ENCODE data around the gene RAMACL.

RAMACL gene

DNA sequence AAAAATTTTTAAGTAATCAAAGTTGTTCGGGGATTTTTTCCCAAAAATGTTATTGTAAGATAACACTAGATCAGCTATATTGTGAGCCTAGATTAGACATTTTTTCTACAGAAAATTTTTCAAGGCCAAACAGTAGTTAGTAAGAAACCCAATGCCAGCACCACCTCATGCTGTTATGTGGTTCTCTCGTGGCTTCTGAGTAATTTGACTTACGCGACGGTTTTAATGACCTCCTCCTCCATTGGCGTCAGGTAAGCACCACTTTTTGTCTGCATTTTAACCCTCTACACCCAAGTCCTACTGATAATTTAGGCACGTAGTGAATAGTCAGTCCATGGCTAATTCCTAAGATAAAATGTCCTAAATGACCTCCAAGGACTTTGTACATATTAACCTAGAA is 30.9 kb upstream of the RAMACL start:
- DNase-seq: no peak

DNA sequence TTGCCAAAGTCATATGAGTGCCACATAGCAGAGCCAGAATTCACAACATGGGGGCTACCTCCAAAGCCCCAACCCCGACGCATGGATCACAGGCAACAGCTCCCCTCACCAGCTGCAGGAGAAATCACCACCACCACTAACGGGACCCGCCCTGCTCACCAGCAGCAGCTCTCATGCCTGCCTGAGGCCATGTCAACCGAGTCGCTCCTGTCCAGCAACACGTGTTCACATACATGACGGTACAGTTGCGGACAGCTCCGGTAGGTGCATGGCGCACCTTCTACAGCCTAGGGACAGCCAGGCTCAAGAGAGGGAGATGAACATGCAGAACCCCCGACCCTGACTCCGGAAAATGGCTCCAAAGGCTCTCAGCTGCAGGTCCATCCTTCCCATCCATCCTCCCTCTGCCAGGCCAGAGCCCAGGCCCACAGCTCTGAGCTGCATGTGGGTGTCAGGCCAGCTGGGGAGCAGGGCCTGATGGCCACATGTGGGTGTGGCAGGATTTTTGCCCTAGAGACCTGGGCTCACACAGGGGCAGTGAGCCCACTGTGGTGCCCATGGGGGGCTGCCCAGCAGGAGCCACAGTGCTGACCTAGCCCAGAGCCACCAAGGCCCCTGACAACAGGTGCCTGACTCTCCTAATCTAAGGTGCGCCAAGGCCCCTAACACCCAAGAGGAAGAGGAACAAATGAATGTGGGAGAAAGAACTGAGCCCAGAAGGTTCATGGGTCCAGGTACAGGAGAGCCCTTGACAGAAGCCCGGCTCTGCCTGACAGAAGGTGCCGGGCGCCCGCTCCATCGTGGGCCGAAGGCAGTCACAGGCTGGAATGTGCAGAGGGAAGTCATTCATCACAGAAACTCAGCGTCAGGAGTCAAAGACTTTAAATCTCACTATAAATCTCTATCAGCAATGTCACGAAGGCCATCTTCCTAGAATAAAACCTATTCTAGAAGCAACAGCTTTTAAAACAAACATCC is 30.1 kb upstream of the RAMACL start:
- no peak for DNase-seq

DNA sequence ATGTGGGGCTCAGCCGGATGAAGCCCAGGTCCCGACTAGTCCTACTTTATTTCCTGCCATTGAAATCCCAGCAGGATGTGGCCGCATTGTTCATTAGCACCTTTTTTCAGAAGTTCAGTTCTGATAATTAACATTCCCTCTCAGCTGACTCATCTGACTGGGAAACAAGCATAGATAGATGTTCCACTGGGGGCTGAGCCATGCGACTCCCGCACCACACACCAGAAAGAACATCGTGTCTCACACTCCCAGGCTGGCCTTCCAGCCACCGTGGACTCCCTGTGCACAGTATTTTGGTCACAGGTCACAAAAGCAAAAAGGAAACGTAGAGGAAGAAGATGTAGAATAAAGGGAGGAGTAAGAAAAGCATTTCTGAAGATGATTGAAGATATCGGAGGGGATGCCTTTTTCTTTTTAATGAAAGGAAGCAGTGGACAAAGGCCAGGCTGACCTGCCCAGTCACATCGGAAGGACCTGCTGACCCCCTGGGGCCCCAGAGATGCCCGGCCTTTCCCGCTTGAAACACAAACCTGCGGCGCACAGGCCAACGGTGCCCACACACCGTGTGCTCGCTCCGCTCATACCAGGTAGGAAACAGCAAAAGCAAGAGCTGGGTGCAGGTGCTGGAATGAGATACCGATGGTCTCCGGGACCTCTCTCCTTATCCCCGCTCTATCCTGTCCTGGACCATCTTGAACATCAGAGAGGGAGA is 28.7 kb upstream of the RAMACL start:
- DNase-seq: no peak

DNA sequence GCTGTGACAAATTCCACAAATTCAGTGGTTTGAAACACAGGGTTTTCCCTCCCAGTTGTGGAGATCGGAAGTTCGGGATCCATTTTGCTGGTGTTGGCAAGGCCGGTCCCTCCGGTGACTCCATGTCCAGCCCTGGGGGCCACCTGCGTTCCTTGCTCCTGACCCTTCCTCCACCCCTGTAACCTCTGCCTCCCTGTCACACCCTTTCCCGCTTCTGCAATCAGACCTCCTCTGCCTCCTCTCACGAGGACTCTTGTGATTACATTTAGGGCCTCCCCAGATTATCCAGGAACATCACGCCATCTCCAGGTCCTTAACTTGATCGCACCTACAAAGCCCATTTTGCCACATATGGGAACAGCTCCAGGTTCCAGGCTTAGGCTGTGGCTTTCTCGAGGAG is 28.1 kb upstream of the RAMACL start:
- no peak for DNase-seq

DNA sequence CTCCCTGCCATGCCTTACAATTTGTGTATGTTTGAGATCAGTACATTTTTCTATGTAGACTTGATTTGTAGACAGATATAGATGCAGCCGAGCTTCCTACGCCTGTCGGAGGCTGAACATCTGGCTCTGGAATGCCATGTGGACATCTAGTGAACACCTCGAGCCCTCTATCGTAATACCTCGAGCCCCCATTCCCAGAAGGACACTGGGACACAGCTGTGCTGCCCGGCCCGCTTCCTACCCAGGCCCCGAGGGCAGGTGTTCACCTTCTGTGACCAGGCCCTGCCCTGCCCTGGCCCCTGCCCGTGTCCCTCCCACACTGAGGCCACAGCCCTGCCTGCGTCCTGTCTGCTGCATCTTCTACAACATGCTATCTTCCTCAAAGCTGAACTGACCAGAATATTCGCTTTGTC is 27.7 kb upstream of the RAMACL start:
- DNase-seq: no peak

DNA sequence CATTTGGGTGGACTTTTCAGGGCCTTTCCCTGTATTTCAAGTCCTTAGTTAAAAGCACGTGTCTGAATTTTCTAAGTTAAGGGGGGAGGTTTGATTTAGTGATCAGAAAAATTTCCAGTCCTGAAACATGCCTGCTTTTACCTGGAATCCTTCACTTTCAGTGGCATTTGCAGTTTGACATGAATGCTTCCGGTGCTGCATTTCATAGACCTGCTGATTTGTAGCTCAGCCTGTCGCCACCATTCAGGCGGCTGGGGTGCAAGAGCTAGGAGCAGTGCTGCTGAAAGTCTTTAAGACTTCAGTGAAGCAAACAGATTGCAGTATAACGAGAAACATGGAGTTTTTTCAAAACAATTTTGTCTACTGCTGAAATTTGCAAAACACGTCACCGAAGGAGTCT is 26.5 kb upstream of the RAMACL start:
- DNase-seq: no peak

DNA sequence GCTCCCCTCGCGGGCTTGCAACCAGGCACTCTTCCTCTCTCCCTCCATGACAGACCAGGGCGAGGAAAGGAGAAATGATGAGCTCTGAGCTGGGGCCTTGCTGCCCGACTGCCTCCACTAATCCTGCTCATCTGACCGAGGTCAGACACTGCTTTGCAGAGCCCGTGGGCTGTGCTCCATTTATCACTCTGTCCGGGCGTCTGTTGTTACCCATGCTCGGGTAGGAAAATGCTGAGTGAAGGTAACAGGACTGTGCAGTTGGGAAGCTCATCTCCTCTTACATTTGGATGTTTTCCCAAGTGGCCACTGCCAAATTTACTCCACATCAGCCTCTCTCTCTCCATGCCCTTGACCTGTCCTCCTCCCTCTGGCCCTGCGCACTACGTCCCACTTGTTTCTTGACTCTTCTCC is 26.0 kb upstream of the RAMACL start:
- no peak for DNase-seq

DNA sequence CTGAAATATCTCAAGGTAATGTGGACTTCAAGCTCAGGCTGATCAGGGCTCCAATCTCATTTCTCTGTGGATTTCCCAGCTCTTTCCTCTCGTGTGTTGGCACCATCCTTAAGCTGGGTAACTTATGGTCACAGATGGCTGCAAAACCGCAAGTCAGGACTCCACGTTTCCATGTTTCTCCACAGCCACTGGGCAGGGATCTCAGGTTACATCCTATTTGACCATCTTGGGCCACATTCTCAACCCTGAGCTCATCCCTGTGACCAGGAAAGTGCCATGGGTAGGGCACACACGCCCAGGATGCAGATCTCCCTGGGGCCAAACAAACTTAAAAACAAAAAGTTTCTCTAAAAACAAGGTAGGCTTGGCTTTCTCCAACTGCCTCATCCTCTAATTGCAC is 25.2 kb upstream of the RAMACL start:
- DNase-seq: no peak

DNA sequence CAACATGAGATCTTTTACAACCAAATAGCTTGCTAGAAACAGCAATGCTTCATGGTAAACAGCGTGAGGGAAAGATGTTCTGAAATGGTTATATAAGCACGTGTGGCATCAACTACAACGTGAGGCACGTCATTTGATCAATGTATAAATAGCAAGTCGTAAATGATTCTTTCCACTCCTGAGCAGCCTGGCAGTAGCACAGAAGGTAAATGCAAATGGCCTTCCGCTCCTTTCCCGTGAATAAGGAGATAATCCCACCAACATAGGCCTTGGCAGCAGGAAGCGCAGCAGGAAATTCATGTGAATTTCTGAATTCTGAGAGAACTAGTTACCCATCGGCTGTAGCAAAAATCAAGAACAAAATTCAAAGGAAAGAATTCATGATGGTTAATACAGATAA is 23.6 kb upstream of the RAMACL start:
- no peak for DNase-seq

DNA sequence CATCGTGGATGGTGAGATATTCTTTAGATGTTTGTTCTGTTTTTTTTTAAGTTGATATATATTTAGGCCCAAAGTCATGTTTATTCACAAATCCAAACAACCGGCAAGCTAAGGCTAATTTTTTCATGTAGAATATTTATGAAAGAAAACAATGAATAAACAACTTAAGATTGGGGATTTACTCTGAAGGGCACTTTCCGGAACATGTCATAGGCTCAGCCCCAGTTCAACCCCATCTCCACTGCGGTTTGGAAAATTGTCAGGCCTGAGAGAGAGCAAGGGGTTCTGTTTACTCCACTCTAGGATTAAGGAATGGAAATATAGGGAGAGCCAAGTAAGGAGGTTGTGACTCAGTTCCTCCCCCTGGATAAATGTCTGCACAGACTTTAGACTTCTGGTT is 22.3 kb upstream of the RAMACL start:
- DNase-seq: no peak

DNA sequence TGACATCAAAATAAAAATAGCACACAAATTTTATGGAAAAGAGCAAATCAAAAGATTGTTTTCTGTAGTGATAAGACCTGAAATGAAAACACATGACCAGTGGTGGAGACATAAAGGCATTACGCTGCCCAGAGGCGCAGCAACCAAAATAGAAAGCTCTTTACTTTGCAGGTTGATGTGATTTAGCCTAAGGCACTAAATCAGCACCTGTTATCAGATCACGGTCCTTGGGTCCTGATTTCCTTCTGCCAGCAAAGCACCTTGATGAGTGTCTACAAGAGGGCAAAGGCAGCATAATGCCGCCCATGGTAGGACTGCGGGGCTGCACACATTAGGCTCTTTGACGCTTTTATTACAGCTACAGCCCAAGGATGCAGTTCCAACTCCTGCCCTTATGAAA is 19.3 kb upstream of the RAMACL start:
- DNase-seq: no peak

DNA sequence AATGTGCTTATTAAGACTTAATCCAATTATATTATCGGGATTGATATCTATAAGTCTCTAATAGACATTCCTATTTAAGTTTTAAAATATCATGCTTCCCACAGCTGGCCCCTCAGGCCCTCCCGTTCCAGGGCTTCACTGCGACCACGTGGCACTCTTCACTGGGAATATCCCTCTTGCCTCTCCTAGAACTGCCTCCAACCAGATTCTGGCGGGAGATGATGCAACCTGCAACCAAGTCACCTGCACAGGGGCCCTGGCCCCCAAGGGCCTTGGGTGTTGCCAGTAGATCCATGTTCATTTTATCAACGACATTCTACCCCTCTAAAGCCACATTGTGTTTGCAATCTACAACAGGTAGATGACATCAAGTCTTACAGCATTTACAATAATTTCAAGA is 18.4 kb upstream of the RAMACL start:
- no peak for DNase-seq

DNA sequence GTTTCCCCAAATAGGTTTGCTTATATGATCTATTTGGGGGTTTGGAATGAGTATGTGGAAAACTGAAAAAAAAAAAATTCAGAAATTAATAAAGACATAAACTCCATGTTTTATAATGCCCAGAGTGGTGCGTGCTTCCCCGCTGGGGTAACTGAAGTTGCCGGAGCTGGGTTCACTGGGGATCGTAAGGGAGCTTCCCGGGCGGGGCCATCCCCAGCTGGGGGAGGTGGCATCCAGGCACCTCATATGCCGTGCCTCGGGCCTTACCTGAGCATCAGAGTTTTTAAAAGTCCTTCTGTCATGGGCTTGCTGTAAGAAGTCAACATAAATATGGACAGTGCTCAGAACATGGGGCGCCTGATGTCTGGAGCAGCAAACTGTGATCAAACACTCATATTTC is 17.9 kb upstream of the RAMACL start:
- no peak for DNase-seq

DNA sequence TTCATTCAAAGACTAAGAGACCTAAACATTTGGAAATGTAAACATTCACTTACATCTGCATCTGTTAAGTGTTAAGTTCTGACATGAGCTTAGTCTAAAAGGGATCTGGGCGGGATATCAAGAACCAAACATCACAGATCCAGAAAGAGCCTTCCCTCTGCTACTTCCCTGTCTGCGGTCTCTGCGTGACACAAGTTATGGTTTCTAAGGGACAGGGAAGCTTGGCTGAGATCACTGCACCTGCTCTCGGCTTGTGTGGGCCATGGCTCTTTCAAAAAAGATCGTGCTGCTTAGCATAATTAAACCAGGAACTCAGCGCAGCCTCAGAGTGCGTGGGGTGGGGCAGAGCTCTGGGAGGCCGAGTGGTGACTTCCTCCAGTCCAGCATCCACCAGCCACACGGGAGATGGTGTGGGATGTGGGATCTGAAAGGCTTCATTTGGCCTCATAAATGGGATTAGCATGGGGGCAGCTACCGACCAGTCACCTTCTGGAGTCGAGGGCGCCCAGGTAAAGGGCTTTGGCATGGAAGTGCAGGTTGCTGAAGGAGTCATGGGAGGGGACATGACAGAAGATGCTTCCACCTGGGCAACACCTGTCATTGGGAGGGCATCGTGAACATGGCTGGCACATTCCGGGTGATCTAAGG is 16.7 kb upstream of the RAMACL start:
- no peak for DNase-seq

DNA sequence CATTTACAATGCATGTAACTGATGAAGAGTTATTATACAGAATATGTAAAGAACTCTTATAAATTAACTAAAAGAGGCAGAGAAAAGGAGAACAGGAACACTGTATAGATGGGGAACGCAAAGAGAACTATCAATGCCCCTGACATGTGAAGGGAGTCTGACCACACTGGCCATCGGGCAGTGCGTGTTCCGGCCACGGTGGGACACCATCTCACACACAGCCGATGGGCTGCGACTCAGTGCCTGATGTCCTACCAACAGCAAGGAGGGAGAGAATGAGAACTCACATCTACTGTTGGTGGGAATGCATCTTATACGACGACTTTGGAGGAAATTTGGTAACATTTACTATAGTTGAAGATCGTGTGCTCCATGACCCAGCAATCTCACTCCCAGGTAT is 15.5 kb upstream of the RAMACL start:
- DNase-seq: no peak

DNA sequence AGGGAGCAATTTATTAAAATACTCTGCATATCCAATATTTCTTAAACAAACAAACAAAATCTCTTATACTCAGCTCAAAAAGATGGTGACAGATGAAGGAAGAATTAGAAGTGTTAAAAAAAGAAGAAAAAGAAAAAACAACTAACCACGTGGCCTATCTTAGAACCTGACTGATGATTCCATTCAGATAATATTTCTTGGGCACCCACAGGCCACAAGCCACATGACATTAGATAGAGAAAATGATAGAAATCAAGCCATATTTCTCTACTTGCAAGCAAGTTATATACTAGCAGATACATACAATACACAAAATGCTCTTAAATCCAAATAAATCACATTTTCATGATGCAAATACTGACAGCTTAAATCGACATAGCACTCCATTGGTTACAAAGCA is 14.5 kb upstream of the RAMACL start:
- no peak for DNase-seq

DNA sequence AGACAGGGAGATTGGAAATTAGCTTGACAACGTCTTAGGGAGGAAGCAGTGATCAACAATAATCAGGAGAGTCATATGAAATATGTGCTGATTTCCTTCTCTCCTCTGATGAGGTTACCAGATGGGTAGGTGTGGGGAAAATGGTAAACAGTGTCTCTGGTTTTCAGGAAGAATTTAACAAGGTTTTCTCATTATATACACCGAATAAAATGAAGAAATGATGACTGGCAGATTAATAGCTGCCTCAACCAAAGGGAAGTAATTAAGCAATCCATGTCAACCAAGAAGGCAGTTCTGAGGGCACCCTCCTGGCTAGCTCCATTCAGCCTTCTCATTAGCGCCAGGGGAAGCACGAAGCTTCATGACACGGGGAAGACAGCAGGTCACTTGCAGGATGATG is 12.7 kb upstream of the RAMACL start:
- DNase-seq: no peak

DNA sequence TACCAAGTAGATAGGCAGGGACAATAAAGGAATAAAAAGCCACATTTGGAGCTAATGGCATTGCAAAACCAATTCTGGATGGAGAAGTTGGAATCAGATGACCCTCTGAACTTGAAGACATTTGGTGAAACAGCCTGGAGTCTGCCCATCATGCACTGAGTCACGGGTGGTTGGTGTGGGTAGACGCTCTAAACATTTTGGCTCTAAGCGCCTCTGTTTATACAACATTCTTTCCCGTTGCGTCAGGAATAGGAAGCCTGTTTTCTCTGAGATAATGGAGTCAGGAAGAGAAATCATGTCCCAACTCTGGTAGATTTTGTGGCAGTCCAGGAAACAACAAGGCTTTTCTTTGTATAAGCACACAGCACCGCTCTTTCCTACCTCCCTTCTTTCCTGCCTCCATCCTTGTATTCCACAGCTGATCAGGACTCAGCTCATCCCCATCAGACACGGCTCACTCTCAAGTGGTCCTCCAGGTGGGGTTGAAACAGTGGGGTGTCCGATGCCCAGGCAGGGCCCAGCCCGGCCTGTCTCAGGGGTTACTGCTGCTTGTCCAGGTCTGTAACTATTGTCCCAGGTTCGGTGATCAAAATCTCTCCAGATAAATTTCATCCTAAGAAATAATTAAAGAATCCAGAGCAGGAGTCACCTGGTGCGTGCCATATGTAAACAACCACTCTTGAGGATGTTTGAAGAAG is 12.1 kb upstream of the RAMACL start:
- peak in 1 of 2 donors; percentile 37 for DNase-seq

DNA sequence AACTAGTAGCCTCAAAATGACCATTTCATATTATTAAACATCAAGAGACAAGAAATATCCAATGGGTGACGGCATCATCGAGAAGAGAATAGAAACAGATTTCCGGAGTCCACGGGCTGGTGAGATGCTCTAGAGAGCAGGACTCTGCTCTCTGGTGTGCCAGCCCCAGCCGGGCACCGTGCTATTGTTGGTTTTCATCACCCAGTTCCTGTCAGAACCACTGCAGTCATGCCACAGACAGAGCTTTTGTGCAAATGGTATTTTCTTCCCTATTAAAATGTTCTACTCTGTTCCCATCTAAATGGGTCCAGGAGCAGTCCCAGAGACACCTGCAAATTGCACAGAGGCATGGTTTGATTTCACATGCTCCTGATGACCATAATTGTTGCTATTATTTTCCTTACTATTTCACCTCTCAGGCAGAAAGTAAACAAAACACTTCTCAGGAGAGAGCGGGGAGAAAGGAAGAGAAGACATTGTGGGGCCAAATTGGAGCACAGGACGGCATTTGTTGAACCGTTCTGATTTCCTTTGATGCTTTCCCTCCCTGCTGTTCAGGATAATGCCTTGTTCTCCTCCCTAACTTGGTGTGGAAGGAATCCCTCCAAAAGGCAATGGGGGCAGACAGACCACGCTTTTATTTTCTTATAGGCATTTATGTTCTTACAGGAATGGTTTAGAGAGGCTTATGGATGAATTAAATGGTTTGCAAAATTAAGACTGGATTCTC is 11.4 kb upstream of the RAMACL start:
- DNase-seq: no peak

DNA sequence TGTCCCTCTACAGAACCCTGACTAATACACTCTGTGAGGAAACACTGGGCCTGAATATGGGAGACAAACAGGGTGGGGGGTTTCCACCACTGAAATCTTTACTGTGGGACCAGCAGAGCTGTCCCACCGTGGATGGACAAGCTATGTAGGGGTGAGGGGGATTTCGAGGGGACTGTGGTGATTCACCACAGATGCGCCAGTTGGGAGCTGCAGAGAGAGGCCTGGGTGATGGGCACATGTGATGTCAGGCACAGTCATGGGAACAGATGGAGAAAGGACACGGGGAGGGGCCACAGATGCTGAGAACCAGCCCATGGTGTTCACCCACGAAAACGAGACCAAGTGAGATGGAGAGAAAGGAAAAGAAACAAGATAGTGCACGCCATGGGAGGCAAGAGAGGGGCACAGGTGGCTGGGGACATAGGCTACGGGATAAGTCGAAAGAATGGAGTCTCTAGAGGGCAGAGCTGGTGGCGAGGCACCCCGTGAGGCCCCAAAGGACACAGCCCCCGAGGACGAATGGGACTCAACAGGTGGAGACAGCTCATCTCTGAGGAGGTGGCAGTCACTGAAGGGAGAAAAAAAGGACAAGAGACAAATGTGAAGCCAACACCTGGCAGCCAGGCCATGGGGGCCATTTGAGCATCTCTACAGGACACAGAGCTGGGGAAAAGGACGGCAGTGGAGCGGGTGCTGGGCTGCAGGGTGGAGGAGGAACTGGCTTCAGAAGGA is 10.5 kb upstream of the RAMACL start:
- DNase-seq: no peak

DNA sequence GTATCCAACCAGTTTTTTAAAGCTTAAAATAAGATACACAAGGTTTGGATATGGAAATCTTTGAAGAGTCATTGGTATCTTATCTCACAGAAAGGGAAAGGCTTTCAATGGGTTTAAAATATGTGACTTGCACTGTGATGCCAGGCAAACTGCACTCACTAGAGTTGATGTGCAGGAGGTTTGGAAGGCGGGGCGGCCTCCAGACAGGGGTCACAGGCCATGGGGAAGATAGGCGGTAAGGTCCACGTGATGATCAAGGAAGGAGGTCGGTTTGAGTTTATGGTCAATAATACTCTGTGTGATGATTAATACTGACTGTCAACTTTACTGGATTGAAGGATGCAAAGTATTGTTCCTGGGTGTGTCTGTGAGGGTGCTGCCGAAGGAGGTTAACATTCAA is 9.5 kb upstream of the RAMACL start:
- DNase-seq: no peak
